Measurements from ENCODE around the gene FBXW8. TPM values are rescaled to one million over a fixed set of nuclear protein-coding genes. Genes with fewer than 3 reads are reported as not detected.

The FBXW8 gene
- polyA plus RNA-seq, 3 donors, result 2.0 to 5.2 (median 2.7) TPM

GRCh38 chr12:117015811-117016210 lies 105.1 kb downstream of the FBXW8 start:
- Histone ChIP-seq H2AFZ (ENCODE audit: insufficient read depth, low read depth, low read length, poor library complexity, severe bottlenecking) (no peak overlapping the region), H3K9ac (ENCODE audit: insufficient read depth, low read length, poor library complexity, severe bottlenecking) (no peak overlapping the region), H4K20me1 (ENCODE audit: insufficient read depth, low read length) (no peaks in the 10 kb centered on the region), H3K79me2 (ENCODE audit: insufficient read depth, low read length) (no peaks in the 10 kb centered on the region), H3K27me3 (ENCODE audit: control insufficient read depth in 2 of 2, insufficient read depth in 2 of 2, low read length in 2 of 2) (no peaks in the 10 kb centered on the region), H3K36me3 (replicated peaks in 1 of 2; ENCODE audit: control insufficient read depth in 1 of 2, insufficient read depth in 2 of 2, low read length in 2 of 2) (peaks cover 4 to 75% of the 10 kb centered on the region in 2 donors), H3K9me3 (replicated peaks in 1 of 2; ENCODE audit: control insufficient read depth in 1 of 2, insufficient read depth in 1 of 2, low read length in 2 of 2) (peaks cover 6 to 9% of the 10 kb centered on the region in 2 donors), H3K4me3 (replicated peaks in 1 of 3; ENCODE audit: low read depth in 2 of 3, low read length in 3 of 3) (no peak overlapping the region), H3K4me2 (replicated peaks; ENCODE audit: extremely low read depth, low read length, poor library complexity, severe bottlenecking) (no peak overlapping the region), H3K4me1 (ENCODE audit: control insufficient read depth in 1 of 2, insufficient read depth in 2 of 2, low read length in 2 of 2) (no peaks in the 10 kb centered on the region), H3K27ac (ENCODE audit: low read depth in 1 of 2, low read length in 2 of 2) (no peak overlapping the region)
- no peak for DNase-seq
- H3K4me3 Mint-ChIP-seq, result no peak overlapping the region
- H3K27ac Mint-ChIP-seq, result no peak overlapping the region
- peaks cover 58 to 62% of the 10 kb centered on the region in 2 donors for H3K36me3 Mint-ChIP-seq
- no peaks in the 10 kb centered on the region for H3K4me1 Mint-ChIP-seq
- H3K9me3 Mint-ChIP-seq, result peaks cover 5 to 16% (median 8%) of the 10 kb centered on the region in 7 donors
- TF ChIP-seq CTCF (IDR thresholded peaks at IDR 0.05), result no peak
- intact Hi-C loops (cut with micrococcal nuclease), result no loop called here
- no peaks in the 10 kb centered on the region for H3K27me3 Mint-ChIP-seq (ENCODE audit: low read depth in 3 of 3)

- peaks cover 9 to 82% of the 10 kb centered on the region in 2 donors for H3K36me3 ChIP-seq (replicated peaks in 1 of 2; ENCODE audit: control insufficient read depth in 1 of 2, insufficient read depth in 2 of 2, low read length in 2 of 2)
- Mint-ChIP-seq H3K9me3 (peaks cover 5 to 16% (median 8%) of the 10 kb centered on the region in 7 donors), H3K27me3 (ENCODE audit: low read depth in 3 of 3) (no peaks in the 10 kb centered on the region), H3K27ac (no peak overlapping the region), H3K4me3 (no peak overlapping the region), H3K36me3 (peaks cover 66 to 77% of the 10 kb centered on the region in 2 donors), H3K4me1 (no peaks in the 10 kb centered on the region)
- no peak overlapping the region for H3K4me2 ChIP-seq (replicated peaks; ENCODE audit: extremely low read depth, low read length, poor library complexity, severe bottlenecking)
- H3K4me3 ChIP-seq (replicated peaks in 1 of 3; ENCODE audit: low read depth in 2 of 3, low read length in 3 of 3), result no peak overlapping the region
- no peaks in the 10 kb centered on the region for H4K20me1 ChIP-seq (ENCODE audit: insufficient read depth, low read length)
- TF ChIP-seq CTCF (IDR thresholded peaks at IDR 0.05), result no peak
- H3K79me2 ChIP-seq (ENCODE audit: insufficient read depth, low read length), result no peaks in the 10 kb centered on the region
- DNase-seq, result no peak
- H3K27ac ChIP-seq (ENCODE audit: low read depth in 1 of 2, low read length in 2 of 2), result no peak overlapping the region
- no peaks in the 10 kb centered on the region for H3K4me1 ChIP-seq (ENCODE audit: control insufficient read depth in 1 of 2, insufficient read depth in 2 of 2, low read length in 2 of 2)
- intact Hi-C loops (cut with micrococcal nuclease), result no loop called here
- H3K9me3 ChIP-seq (replicated peaks in 1 of 2; ENCODE audit: control insufficient read depth in 1 of 2, insufficient read depth in 1 of 2, low read length in 2 of 2), result peaks cover 6 to 9% of the 10 kb centered on the region in 2 donors
- H2AFZ ChIP-seq (ENCODE audit: insufficient read depth, low read depth, low read length, poor library complexity, severe bottlenecking), result no peak overlapping the region
- H3K9ac ChIP-seq (ENCODE audit: insufficient read depth, low read length, poor library complexity, severe bottlenecking), result no peak overlapping the region
- whole genome bisulfite sequencing (ENCODE audit: insufficient coverage), result no CpG with 5 or more reads among the region's 9 CpGs
- no peaks in the 10 kb centered on the region for H3K27me3 ChIP-seq (ENCODE audit: control insufficient read depth in 2 of 2, insufficient read depth in 2 of 2, low read length in 2 of 2)
Measured at GRCh38 chr12:117017807-117018206, 107.1 kb downstream of the FBXW8 start.

All from CD14-positive monocyte (primary cell).